ENCODE data around the gene P3H4. TPM values are rescaled to one million over a fixed set of nuclear protein-coding genes. Genes with fewer than 3 reads are reported as not detected.
"Not testable (repeated sequence)": the region's sequence is repeated elsewhere in the genome, so short reads cannot be mapped to it uniquely, and the experiment has no call there.

Gene P3H4
- total RNA-seq, 1 experiment from 2014 or later = 36.4 TPM

- intact Hi-C loops (cut with micrococcal nuclease) = no loop called here
- Mint-ChIP-seq H3K27me3 (ENCODE audit: insufficient read depth, unreplicated experiment) (no peaks in the 10 kb centered on the region), H3K9me3 (ENCODE audit: unreplicated experiment) (no peaks in the 10 kb centered on the region), H3K4me1 (ENCODE audit: insufficient read depth, unreplicated experiment) (peaks cover 9% of the 10 kb centered on the region), H3K36me3 (ENCODE audit: insufficient read depth, unreplicated experiment) (peaks cover 20% of the 10 kb centered on the region), H3K27ac (ENCODE audit: low read depth, unreplicated experiment) (no peak overlapping the region), H3K4me3 (ENCODE audit: unreplicated experiment) (peak overlapping the region; percentile 75)
- ChIA-PET POLR2A (interaction anchor here (0.7 to 3.3 kb wide), 7 partner anchors 12 to 586 kb away, joined by 3 to 26 read pairs (median 4); partner anchors contain the start of genes CAVIN1, KLHL11 and P3H4), CTCF (interaction anchor here (0.5 to 0.7 kb wide), 4 partner anchors 28 to 1260 kb away, joined by 3 to 5 read pairs (median 3); no protein-coding TSS in a partner anchor)
- DNase-seq (ENCODE audit: unreplicated experiment) = no peak
- BruUV-seq (replicated peaks) = no TSS peak
- TF ChIP-seq CTCF (IDR thresholded peaks at IDR 0.05; ENCODE audit: unreplicated experiment) = no peak
Observed at GRCh38 chr17:41836550-41837196, 24.9 kb upstream of the P3H4 start.

- intact Hi-C loops (cut with micrococcal nuclease) = no loop called here
Observed at GRCh38 chr17:41835800-41836549, 24.2 kb upstream of the P3H4 start, which contains the start of gene NT5C3B. Gene NT5C3B (minus strand): TSS chr17:41836232. CDS start chr17:41836193, 39 bp downstream.

GRCh38 chr17:41835214-41835799 lies 23.6 kb upstream of the P3H4 start:
- intact Hi-C loops (cut with micrococcal nuclease) = no loop called here

More at GRCh38 chr17:41835800-41836549, 24.2 kb upstream of the P3H4 start, which contains the start of gene NT5C3B:
- Mint-ChIP-seq H3K4me3 (ENCODE audit: unreplicated experiment) (peak within 1 kb of the TSS; percentile 75), H3K36me3 (ENCODE audit: insufficient read depth, unreplicated experiment) (peaks cover 27% of the 10 kb centered on the region), H3K27ac (ENCODE audit: low read depth, unreplicated experiment) (peak within 1 kb of the TSS; percentile 31), H3K4me1 (ENCODE audit: insufficient read depth, unreplicated experiment) (peaks cover 9% of the 10 kb centered on the region), H3K27me3 (ENCODE audit: insufficient read depth, unreplicated experiment) (no peaks in the 10 kb centered on the region), H3K9me3 (ENCODE audit: unreplicated experiment) (no peaks in the 10 kb centered on the region)
- ChIA-PET CTCF (interaction anchor here (0.7 to 1.7 kb wide), 3 partner anchors 34 to 124 kb away, joined by 5 read pairs; no protein-coding TSS in a partner anchor), POLR2A (interaction anchor here (0.8 to 3.3 kb wide), 7 partner anchors 12 to 55 kb away, joined by 3 to 26 read pairs (median 5); partner anchors contain the start of genes KLHL11 and P3H4)
- BruUV-seq (replicated peaks) = no TSS peak
- DNase-seq (ENCODE audit: unreplicated experiment) = peak; percentile 32
- no peak for TF ChIP-seq CTCF (IDR thresholded peaks at IDR 0.05; ENCODE audit: unreplicated experiment)

GRCh38 chr17:41829961-41830360 lies 18.2 kb upstream of the P3H4 start:
- H3K9me3 Mint-ChIP-seq (ENCODE audit: unreplicated experiment); DNase-seq (ENCODE audit: unreplicated experiment); H3K27ac Mint-ChIP-seq (ENCODE audit: low read depth, unreplicated experiment); BruUV-seq (replicated peaks); H3K4me3 Mint-ChIP-seq (ENCODE audit: unreplicated experiment); H3K4me1 Mint-ChIP-seq (ENCODE audit: insufficient read depth, unreplicated experiment); intact Hi-C loops (cut with micrococcal nuclease); H3K27me3 Mint-ChIP-seq (ENCODE audit: insufficient read depth, unreplicated experiment): not testable (repeated sequence)
- H3K36me3 Mint-ChIP-seq (ENCODE audit: insufficient read depth, unreplicated experiment) = peaks cover 61% of the 10 kb centered on the region
- ChIA-PET POLR2A (interaction anchor here (1.1 kb wide), 1 partner anchor 17 kb away, joined by 5 read pairs; the partner anchor contains the start of gene FKBP10), CTCF (interaction anchor here (0.9 kb wide), 1 partner anchor 34 kb away, joined by 4 read pairs; no protein-coding TSS in a partner anchor)

More at GRCh38 chr17:41835214-41835799, 23.6 kb upstream of the P3H4 start:
- BruUV-seq (replicated peaks) = TSS peak; percentile 45
- Mint-ChIP-seq H3K4me3 (ENCODE audit: unreplicated experiment) (peak overlapping the region; percentile 75), H3K27ac (ENCODE audit: low read depth, unreplicated experiment) (peak overlapping the region; percentile 31), H3K9me3 (ENCODE audit: unreplicated experiment) (no peaks in the 10 kb centered on the region), H3K36me3 (ENCODE audit: insufficient read depth, unreplicated experiment) (peaks cover 29% of the 10 kb centered on the region), H3K27me3 (ENCODE audit: insufficient read depth, unreplicated experiment) (no peaks in the 10 kb centered on the region), H3K4me1 (ENCODE audit: insufficient read depth, unreplicated experiment) (peaks cover 9% of the 10 kb centered on the region)
- no peak for TF ChIP-seq CTCF (IDR thresholded peaks at IDR 0.05; ENCODE audit: unreplicated experiment)
- ChIA-PET POLR2A (interaction anchor here (0.8 to 3.3 kb wide), 8 partner anchors 13 to 56 kb away, joined by 3 to 26 read pairs (median 4); partner anchors contain the start of genes FKBP10, JUP, KLHL11 and P3H4), CTCF (interaction anchor here (0.5 to 1.7 kb wide), 6 partner anchors 11 to 816 kb away, joined by 3 to 5 read pairs (median 4); no protein-coding TSS in a partner anchor)
- DNase-seq (ENCODE audit: unreplicated experiment) = no peak

Data from MCF 10A (cell line).